ENCODE measurements around the gene ICAM2.
"Not testable (repeated sequence)": the region's sequence is repeated elsewhere in the genome, so short reads cannot be mapped to it uniquely, and the experiment has no call there.

The ICAM2 gene

GRCh38 chr17:64015447-64015846 is 5.0 kb downstream of the ICAM2 start:
- Mint-ChIP-seq H3K9me3 (no peaks in the 10 kb centered on the region), H3K4me3 (no peak overlapping the region), H3K27me3 (ENCODE audit: low read depth, poor library complexity) (peaks cover 28% of the 10 kb centered on the region), H3K4me1 (peaks cover 18% of the 10 kb centered on the region), H3K27ac (no peak overlapping the region), H3K36me3 (ENCODE audit: low read depth) (no peaks in the 10 kb centered on the region)
- TF ChIP-seq CTCF (IDR thresholded peaks at IDR 0.05), result no peak
- no peak for DNase-seq

GRCh38 chr17:64009571-64010402 is 10.6 kb downstream of the ICAM2 start:
- peaks cover 29% of the 10 kb centered on the region for H3K4me1 Mint-ChIP-seq
- no peak for TF ChIP-seq CTCF (IDR thresholded peaks at IDR 0.05)
- no peak overlapping the region for H3K27ac Mint-ChIP-seq
- H3K9me3 Mint-ChIP-seq, result peaks cover 7% of the 10 kb centered on the region
- no peaks in the 10 kb centered on the region for H3K36me3 Mint-ChIP-seq (ENCODE audit: low read depth)
- DNase-seq, result no peak
- peaks cover 35% of the 10 kb centered on the region for H3K27me3 Mint-ChIP-seq (ENCODE audit: low read depth, poor library complexity)
- H3K4me3 Mint-ChIP-seq, result no peak overlapping the region

DNA sequence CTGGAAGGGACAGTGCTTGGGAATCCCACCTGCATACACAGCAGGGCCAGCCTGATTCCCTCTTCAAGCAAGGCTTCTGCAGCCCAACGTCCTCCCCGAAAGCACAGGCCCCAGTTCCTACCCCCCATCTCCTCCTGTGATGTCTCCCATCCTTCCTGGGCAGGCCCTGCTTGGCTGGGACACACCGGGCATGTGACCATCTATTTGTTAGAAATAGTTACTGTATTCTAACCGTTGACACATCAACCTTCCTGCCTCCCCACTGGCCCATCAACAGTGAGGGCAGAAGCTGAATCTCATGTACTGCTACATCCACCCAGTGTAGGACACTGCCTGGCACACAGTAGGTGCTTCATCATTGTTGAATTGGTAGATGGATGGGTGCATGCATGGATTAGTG is 11.6 kb downstream of the ICAM2 start:
- H3K27me3 Mint-ChIP-seq (ENCODE audit: low read depth, poor library complexity), result peaks cover 37% of the 10 kb centered on the region
- no peaks in the 10 kb centered on the region for H3K36me3 Mint-ChIP-seq (ENCODE audit: low read depth)
- H3K9me3 Mint-ChIP-seq, result peaks cover 7% of the 10 kb centered on the region
- no peak overlapping the region for H3K27ac Mint-ChIP-seq
- no peak overlapping the region for H3K4me3 Mint-ChIP-seq
- peaks cover 29% of the 10 kb centered on the region for H3K4me1 Mint-ChIP-seq
- DNase-seq, result no peak
- TF ChIP-seq CTCF (IDR thresholded peaks at IDR 0.05), result no peak

DNA sequence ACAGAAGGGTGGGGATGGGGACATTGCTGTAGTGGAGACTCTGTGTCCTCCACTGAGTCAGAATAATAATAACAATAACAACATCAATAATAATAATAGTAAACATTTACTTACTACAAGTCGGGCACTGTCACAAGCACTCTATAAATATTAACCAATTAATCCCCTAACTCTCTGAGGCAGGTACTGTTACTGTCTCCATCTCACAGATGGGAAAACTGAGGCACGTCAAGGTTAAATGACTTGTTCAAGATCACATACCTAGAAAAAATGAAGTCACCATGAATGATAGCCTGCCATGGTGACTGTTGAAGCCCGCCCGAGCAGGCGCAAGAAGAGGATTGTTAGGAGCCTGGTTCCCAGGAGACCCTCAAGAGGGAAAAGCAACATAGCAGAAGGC is 12.1 kb downstream of the ICAM2 start:
- H3K9me3 Mint-ChIP-seq, result peaks cover 7% of the 10 kb centered on the region

GRCh38 chr17:64007838-64008282 is 12.6 kb downstream of the ICAM2 start:
- H3K27ac Mint-ChIP-seq, result peak overlapping the region; percentile 78

More for the DNA sequence above, 12.1 kb downstream of the ICAM2 start:
- Mint-ChIP-seq H3K36me3 (ENCODE audit: low read depth) (no peaks in the 10 kb centered on the region), H3K27ac (no peak overlapping the region), H3K4me1 (peaks cover 29% of the 10 kb centered on the region), H3K4me3 (no peak overlapping the region), H3K27me3 (ENCODE audit: low read depth, poor library complexity) (peaks cover 38% of the 10 kb centered on the region)
- TF ChIP-seq CTCF (IDR thresholded peaks at IDR 0.05), result no peak
- no peak for DNase-seq

GRCh38 chr17:64007089-64007837 is 13.2 kb downstream of the ICAM2 start:
- peaks cover 29% of the 10 kb centered on the region for H3K4me1 Mint-ChIP-seq
- not testable (repeated sequence) for H3K36me3 Mint-ChIP-seq (ENCODE audit: low read depth); H3K27ac Mint-ChIP-seq; H3K9me3 Mint-ChIP-seq; DNase-seq; H3K4me3 Mint-ChIP-seq
- H3K27me3 Mint-ChIP-seq (ENCODE audit: low read depth, poor library complexity), result peaks cover 31% of the 10 kb centered on the region

More at GRCh38 chr17:64007838-64008282, 12.6 kb downstream of the ICAM2 start:
- Mint-ChIP-seq H3K9me3 (peaks cover 7% of the 10 kb centered on the region), H3K4me1 (peaks cover 29% of the 10 kb centered on the region), H3K36me3 (ENCODE audit: low read depth) (no peaks in the 10 kb centered on the region), H3K4me3 (no peak overlapping the region), H3K27me3 (ENCODE audit: low read depth, poor library complexity) (peaks cover 34% of the 10 kb centered on the region)
- no peak for DNase-seq
- TF ChIP-seq CTCF (IDR thresholded peaks at IDR 0.05), result no peak
